Esophagus muscularis mucosa (tissue), 4 donors: ENCODE measurements around the gene SLX4IP. TPM values are rescaled to one million over a fixed set of nuclear protein-coding genes. Genes with fewer than 3 reads are reported as not detected.
"Not testable (repeated sequence)": the region's sequence is repeated elsewhere in the genome, so short reads cannot be mapped to it uniquely, and the experiment has no call there.

Source experiments
- DNase-seq: peaks from one replicate; pipeline ENCODE4 v3.0.0-alpha.2; 2017; ENCODE audit errors: extremely low spot score
- H3K27ac ChIP-seq, 4 donors: fragments of 200-600 bp; sonication (generic); replicated peaks in 1 of 4; 1 replicate in 3 of 4; 2 replicates in 1 of 4; pipeline ENCODE4 v1.5.1; 2016 to 2019; ENCODE audit warnings: mild to moderate bottlenecking in 1 of 4
- H3K27me3 ChIP-seq, 4 donors: fragments of 200-600 bp; sonication (generic); one replicate each; pipeline versions ENCODE4 v1.5.1 to v1.6.0; 2016 to 2019
- H3K36me3 ChIP-seq, 4 donors: fragments of 200-600 bp; sonication (generic); one replicate each; pipeline ENCODE4 v1.5.1; 2016 to 2019
- H3K4me1 ChIP-seq, 4 donors: fragments of 200-600 bp; sonication (generic); one replicate each; pipeline ENCODE4 v1.5.1; 2016 to 2019
- H3K4me3 ChIP-seq, 4 donors: fragments of 200-600 bp; sonication (generic); 1 replicate in 2 of 4; 2 replicates in 2 of 4; pipeline ENCODE4 v1.5.1; 2016 to 2019; ENCODE audit warnings: mild to moderate bottlenecking in 4 of 4, moderate library complexity in 1 of 4
- H3K9me3 ChIP-seq, 4 donors: fragments of 200-600 bp; sonication (generic); 1 replicate in 3 of 4; 2 replicates in 1 of 4; pipeline ENCODE4 v1.5.1; 2016 to 2019
- CTCF ChIP-seq, 3 experiments: fragments of 200-600 bp in 2 of 3; fragments of 450-650 bp in 1 of 3; sonication (generic) in 2 of 3; IDR thresholded peaks; one replicate each; pipeline ENCODE4 v1.5.1; 2017 to 2019; ENCODE audit warnings: antibody characterized with exemption in 3 of 3, mild to moderate bottlenecking in 2 of 3, moderate library complexity in 1 of 3
- EP300 ChIP-seq: sonication (generic); formaldehyde crosslinking; IDR thresholded peaks from one replicate; pipeline ENCODE4 v1.6.1; 2017; ENCODE audit warnings: antibody characterized with exemption
- POLR2A ChIP-seq: fragments of 450-650 bp; IDR thresholded peaks from one replicate; pipeline ENCODE4 v1.6.1; 2017; ENCODE audit warnings: antibody characterized with exemption, moderate library complexity, mild to moderate bottlenecking, low read depth
- POLR2AphosphoS5 ChIP-seq, 2 donors: sonication (generic); formaldehyde crosslinking; IDR thresholded peaks; one replicate each; pipeline ENCODE4 v1.6.1; 2017; ENCODE audit warnings: antibody characterized with exemption in 2 of 2
- WGBS: methylation state at CpG from one replicate; pipeline ENCODE4 v1.1.5; 2018; 5-methylcytosine and 5-hydroxymethylcytosine counted together
- intact Hi-C: fragments of 100-400 bp; cut with DNase I; formaldehyde crosslinking; loops from one replicate; pipeline ENCODE4 v1.15.1; 2023
- total RNA-seq, 4 donors: library from RNA; depleted of rRNA; stranded (reverse); fragments of >200 nt; gene quantifications; one replicate each; pipeline versions ENCODE4 v1.1.0 to v1.2.1, GENCODE V29; 2016

SLX4IP gene
- total RNA-seq, 4 donors from 2014 or later, result 1.2 to 2.1 (median 1.5) TPM

GRCh38 chr20:10610251-10610650, 175.1 kb downstream of the SLX4IP start:
- intact Hi-C loops, result no loop called here

DNA sequence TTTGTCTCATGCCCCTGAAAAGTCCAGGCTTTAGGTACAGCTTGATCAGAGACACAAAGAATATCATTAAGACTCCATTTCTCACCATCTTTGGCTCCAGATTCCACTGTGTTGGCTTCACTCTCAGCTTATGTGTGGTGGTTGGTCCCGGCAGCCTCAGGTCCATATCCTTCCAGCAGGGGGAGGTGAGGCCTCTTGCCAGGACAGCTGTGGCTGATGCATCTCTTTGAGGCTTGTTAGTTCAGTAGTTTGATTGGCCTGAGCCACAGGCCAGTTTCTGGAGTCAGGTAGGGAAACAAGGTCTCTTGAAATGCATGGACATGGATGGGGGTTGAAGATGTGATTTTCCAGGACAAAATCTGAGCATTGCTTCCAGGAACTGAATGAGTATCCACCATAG, 176.3 kb downstream of the SLX4IP start:
- H3K4me1 ChIP-seq, result peaks cover 0 to 7% (median 2%) of the 10 kb centered on the region in 4 donors
- no peak for DNase-seq
- intact Hi-C loops, result no loop called here
- H3K27ac ChIP-seq, result peak overlapping the region in 1 of 4 donors; percentile 16
- H3K36me3 ChIP-seq, result no peaks in the 10 kb centered on the region
- H3K27me3 ChIP-seq, result no peaks in the 10 kb centered on the region
- H3K9me3 ChIP-seq, result no peaks in the 10 kb centered on the region
- no peak overlapping the region for H3K4me3 ChIP-seq
- peak; percentile 11 to 41 (median 25) for TF ChIP-seq CTCF (IDR thresholded peaks at IDR 0.05)
- TF ChIP-seq POLR2AphosphoS5 (IDR thresholded peaks at IDR 0.05), result no peak
- no peak for TF ChIP-seq EP300
- no peak for TF ChIP-seq POLR2A
- WGBS, result 38% methylated on average over 1 of the region's 1 CpG

More at GRCh38 chr20:10610251-10610650, 175.1 kb downstream of the SLX4IP start:
- no peaks in the 10 kb centered on the region for H3K27me3 ChIP-seq
- H3K9me3 ChIP-seq, result no peaks in the 10 kb centered on the region
- 61% methylated on average over 5 of the region's 5 CpGs for WGBS
- H3K4me3 ChIP-seq, result no peak overlapping the region
- peaks cover 0 to 13% (median 9%) of the 10 kb centered on the region in 4 donors for H3K4me1 ChIP-seq
- DNase-seq, result no peak
- peak overlapping the region; percentile 13 to 73 (median 50) for H3K27ac ChIP-seq
- H3K36me3 ChIP-seq, result no peaks in the 10 kb centered on the region
- TF ChIP-seq POLR2A, result no peak
- TF ChIP-seq CTCF (IDR thresholded peaks at IDR 0.05), result no peak
- TF ChIP-seq POLR2AphosphoS5 (IDR thresholded peaks at IDR 0.05), result no peak
- TF ChIP-seq EP300, result no peak

GRCh38 chr20:10613426-10613825, 178.3 kb downstream of the SLX4IP start:
- intact Hi-C loops, H3K36me3 ChIP-seq, H3K4me3 ChIP-seq, H3K9me3 ChIP-seq, DNase-seq, H3K4me1 ChIP-seq, H3K27me3 ChIP-seq, H3K27ac ChIP-seq: not testable (repeated sequence)
- WGBS, result 96% methylated on average over 5 of the region's 5 CpGs

GRCh38 chr20:10613911-10614310, 178.8 kb downstream of the SLX4IP start:
- Histone ChIP-seq H3K4me1 (peaks cover 0 to 7% (median 2%) of the 10 kb centered on the region in 4 donors), H3K27me3 (no peaks in the 10 kb centered on the region), H3K27ac (no peak overlapping the region), H3K36me3 (no peaks in the 10 kb centered on the region), H3K4me3 (no peak overlapping the region), H3K9me3 (no peaks in the 10 kb centered on the region)
- intact Hi-C loops, result no loop called here
- 99% methylated on average over 18 of the region's 18 CpGs for WGBS
- no peak for DNase-seq
- TF ChIP-seq POLR2A (no peak), POLR2AphosphoS5 (IDR thresholded peaks at IDR 0.05) (no peak), CTCF (IDR thresholded peaks at IDR 0.05) (no peak), EP300 (no peak)

GRCh38 chr20:10616212-10616611, 181.1 kb downstream of the SLX4IP start:
- DNase-seq, result no peak
- Histone ChIP-seq H3K27ac (no peak overlapping the region), H3K4me3 (no peak overlapping the region), H3K36me3 (no peaks in the 10 kb centered on the region), H3K4me1 (peaks cover 0 to 5% (median 0%) of the 10 kb centered on the region in 4 donors), H3K9me3 (no peaks in the 10 kb centered on the region), H3K27me3 (no peaks in the 10 kb centered on the region)
- TF ChIP-seq EP300, result no peak
- TF ChIP-seq POLR2AphosphoS5 (IDR thresholded peaks at IDR 0.05), result no peak
- no peak for TF ChIP-seq CTCF (IDR thresholded peaks at IDR 0.05)
- TF ChIP-seq POLR2A, result no peak
- WGBS, result 99% methylated on average over 3 of the region's 3 CpGs
- intact Hi-C loops, result no loop called here

- intact Hi-C loops, DNase-seq, H3K27me3 ChIP-seq, H3K27ac ChIP-seq, H3K4me1 ChIP-seq, H3K4me3 ChIP-seq, H3K9me3 ChIP-seq, H3K36me3 ChIP-seq: not testable (repeated sequence)
- 98% methylated on average over 4 of the region's 4 CpGs for WGBS
These were observed 182.5 kb downstream of the SLX4IP start for GRCh38 chr20:10617549-10618133.
